H1 (cell line): ENCODE measurements around the gene GRIN3A.

Experiments
- CREB1 ChIP-seq: IDR thresholded peaks from 2 replicates; pipeline ENCODE4 v1.6.1; 2012; ENCODE audit warnings: inconsistent platforms
- CTCF ChIP-seq, 3 experiments: IDR thresholded peaks; 1 replicate in 2 of 3; 2 replicates in 1 of 3; pipeline versions ENCODE4 v1.5.1 to v1.6.1; 2011; ENCODE audit warnings: low read length in 3 of 3, mild to moderate bottlenecking in 3 of 3, inconsistent platforms in 2 of 3, low read depth in 1 of 3, moderate library complexity in 1 of 3; ENCODE audit not compliant: insufficient read depth in 1 of 3; ENCODE audit errors: control extremely low read depth in 1 of 3
- FOSL1 ChIP-seq: IDR thresholded peaks from 2 replicates; pipeline ENCODE4 v1.6.1; 2011; ENCODE audit warnings: mild to moderate bottlenecking, low read depth, low read length, moderate library complexity; ENCODE audit not compliant: insufficient read depth
- RAD21 ChIP-seq, 2 experiments: IDR thresholded peaks in 1 of 2; conservative IDR thresholded peaks in 1 of 2; 2 replicates each; pipeline ENCODE4 v1.6.1; 2011; ENCODE audit warnings: low read depth in 2 of 2, low read length in 2 of 2, improper control_type of control experiment in 1 of 2, inconsistent platforms in 1 of 2, mild to moderate bottlenecking in 1 of 2, moderate library complexity in 1 of 2
- TEAD4 ChIP-seq: IDR thresholded peaks from 2 replicates; pipeline ENCODE4 v1.6.1; 2012; ENCODE audit warnings: low read depth, low read length, inconsistent platforms, mixed read lengths

DNA sequence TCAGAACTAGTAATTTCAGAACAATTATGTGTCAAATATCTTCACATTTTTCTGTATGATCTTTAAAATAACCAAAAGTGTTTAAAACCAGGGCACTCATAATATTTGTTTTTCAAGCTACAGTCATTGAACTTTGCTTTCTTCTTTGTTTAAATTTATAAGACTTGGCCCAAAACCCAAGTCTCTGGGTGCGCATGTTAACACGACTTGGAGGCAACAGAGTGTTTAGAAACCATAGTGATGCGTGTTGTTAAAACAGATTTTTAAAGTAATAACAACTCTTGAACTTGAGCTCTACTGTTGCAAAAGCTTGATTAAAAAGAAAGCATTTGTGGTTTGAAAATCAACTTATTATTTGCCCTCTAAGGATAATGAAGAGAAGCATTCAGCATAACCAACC lies 26.0 kb upstream of the GRIN3A start:
- TF ChIP-seq RAD21 (IDR thresholded peaks at IDR 0.05 in 1 of 2, conservative IDR thresholded peaks at IDR 0.05 in 1 of 2; ENCODE audit: low read depth in 2 of 2, low read length in 2 of 2) (no peak), CTCF (IDR thresholded peaks at IDR 0.05; ENCODE audit: control extremely low read depth in 1 of 3, insufficient read depth in 1 of 3, low read depth in 1 of 3, low read length in 3 of 3) (no peak), FOSL1 (no peak), CREB1 (no peak), TEAD4 (no peak)
